SK-N-SH (cell line): ENCODE measurements around the gene SLC12A5. TPM values are rescaled to one million over a fixed set of nuclear protein-coding genes. Genes with fewer than 3 reads are reported as not detected.

Experiments
- CTCF ChIA-PET: fragments of 300-600, 350-600 bp; formaldehyde crosslinking; extraction: SDS; loops from one replicate; lab custom pipeline; 2021; lab: Yijun Ruan, JAX
- POLR2A ChIA-PET: fragments of 350-600 bp; sonication (Branson Sonifier 250); formaldehyde crosslinking; extraction: SDS; loops from one replicate; lab custom pipeline; 2020; ENCODE audit warnings: antibody characterized with exemption, inconsistent platforms; lab: Yijun Ruan, JAX
- DNase-seq: peaks from one replicate; pipeline ENCODE4 v3.0.0; 2012
- H2AFZ ChIP-seq: fragments of 200-600 bp; sonication (generic); 2 replicates; pipeline ENCODE4 v1.8.1; 2016; ENCODE audit warnings: antibody characterized with exemption, mild to moderate bottlenecking, low read depth
- H3F3A ChIP-seq: fragments of 200-600 bp; sonication (generic); replicated peaks from 2 replicates; pipeline ENCODE3; 2016; ENCODE audit warnings: antibody characterized with exemption, mild to moderate bottlenecking; ENCODE audit not compliant: insufficient read depth
- H3K27ac ChIP-seq, 2 experiments: fragments of 200-500 bp in 1 of 2; fragments of 200-600 bp in 1 of 2; sonication (Bioruptor generic) in 1 of 2; sonication (generic), shearing (Covaris generic) in 1 of 2; 2 replicates each; pipeline versions ENCODE4 v1.5.1 to v1.6.1; 2014 to 2016; ENCODE audit warnings: low read depth in 2 of 2, inconsistent platforms in 1 of 2, low read length in 1 of 2, mild to moderate bottlenecking in 1 of 2, mixed read lengths in 1 of 2
- H3K27me3 ChIP-seq: fragments of 200-600 bp; sonication (generic), shearing (Covaris generic); 2 replicates; pipeline ENCODE4 v1.6.1; 2016; ENCODE audit warnings: mixed run types; ENCODE audit not compliant: insufficient read depth
- H3K36me3 ChIP-seq, 2 experiments: fragments of 200-500 bp in 1 of 2; fragments of 200-600 bp in 1 of 2; sonication (Bioruptor generic) in 1 of 2; sonication (generic) in 1 of 2; replicated peaks in 1 of 2; 2 replicates each; pipeline versions ENCODE3 to v1.5.1; 2014 to 2016; ENCODE audit warnings: low read length in 1 of 2, mild to moderate bottlenecking in 1 of 2; ENCODE audit not compliant: insufficient read depth in 2 of 2, control insufficient read depth in 1 of 2
- H3K4me1 ChIP-seq, 2 experiments: fragments of 200-500 bp in 1 of 2; fragments of 200-600 bp in 1 of 2; sonication (Bioruptor generic) in 1 of 2; sonication (generic), shearing (Covaris generic) in 1 of 2; 2 replicates each; pipeline versions ENCODE4 v1.5.1 to v1.6.1; 2014 to 2016; ENCODE audit warnings: low read depth in 1 of 2, low read length in 1 of 2, mixed run types in 1 of 2; ENCODE audit not compliant: insufficient read depth in 2 of 2, control insufficient read depth in 1 of 2
- H3K4me2 ChIP-seq: fragments of 200-600 bp; sonication (generic), shearing (Covaris generic); 2 replicates; pipeline ENCODE4 v1.6.1; 2017; ENCODE audit warnings: mixed run types
- H3K4me3 ChIP-seq, 2 experiments: fragments of 200-500 bp in 1 of 2; fragments of 200-600 bp in 1 of 2; sonication (Bioruptor generic) in 1 of 2; sonication (generic), shearing (Covaris generic) in 1 of 2; 2 replicates each; pipeline versions ENCODE4 v1.5.1 to v1.8.1; 2014 to 2016; ENCODE audit warnings: low read depth in 2 of 2, inconsistent platforms in 1 of 2, low read length in 1 of 2, mild to moderate bottlenecking in 1 of 2, mixed read lengths in 1 of 2, moderate library complexity in 1 of 2
- H3K79me2 ChIP-seq: fragments of 200-600 bp; sonication (generic); 2 replicates; pipeline ENCODE4 v1.8.1; 2017; ENCODE audit warnings: mild to moderate bottlenecking; ENCODE audit not compliant: insufficient read depth
- H3K9ac ChIP-seq: fragments of 200-600 bp; sonication (generic); 2 replicates; pipeline ENCODE4 v1.6.1; 2017; ENCODE audit warnings: mixed run types
- H3K9me2 ChIP-seq: fragments of 200-600 bp; sonication (generic); 2 replicates; pipeline ENCODE4 v1.6.1; 2017; ENCODE audit warnings: mixed run types
- H3K9me3 ChIP-seq: fragments of 200-600 bp; sonication (generic); 2 replicates; pipeline ENCODE4 v1.6.1; 2017; ENCODE audit warnings: mixed run types, mild to moderate bottlenecking, moderate library complexity
- H4K20me1 ChIP-seq: fragments of 200-600 bp; sonication (generic); 2 replicates; pipeline ENCODE4 v1.6.1; 2017; ENCODE audit warnings: mild to moderate bottlenecking, mixed run types; ENCODE audit not compliant: insufficient read depth
- CHD2 ChIP-seq: fragments of 150-350 bp; IDR thresholded peaks from 2 replicates; pipeline ENCODE4 v1.6.1; 2018; ENCODE audit warnings: low read length; ENCODE audit not compliant: partially characterized antibody
- ELF1 ChIP-seq: IDR thresholded peaks from 2 replicates; pipeline ENCODE4 v1.4.0; 2012
- EZH2phosphoT487 ChIP-seq: fragments of 200-600 bp; sonication (generic); IDR thresholded peaks from 2 replicates; pipeline ENCODE4 v1.6.1; 2017; ENCODE audit warnings: low read depth, mixed run types, mild to moderate bottlenecking, antibody characterized with exemption, moderate library complexity, borderline replicate concordance
- GATA2 ChIP-seq: sonication (generic); formaldehyde crosslinking; IDR thresholded peaks from 2 replicates; pipeline ENCODE4 v1.5.0; 2020; ENCODE audit warnings: mild to moderate bottlenecking, missing genetic modification reagents
- MXI1 ChIP-seq: IDR thresholded peaks from 2 replicates; pipeline ENCODE4 v1.6.1; 2012; ENCODE audit warnings: mild to moderate bottlenecking, low read depth, low read length, improper control_type of control experiment
- NFIC ChIP-seq: IDR thresholded peaks from 2 replicates; pipeline ENCODE4 v1.4.0; 2012; ENCODE audit warnings: borderline replicate concordance
- PBX3 ChIP-seq: IDR thresholded peaks from 2 replicates; pipeline ENCODE4; 2012
- RAD21 ChIP-seq: IDR thresholded peaks from 2 replicates; pipeline ENCODE4 v1.6.1; 2012; ENCODE audit warnings: mild to moderate bottlenecking, low read length
- REST ChIP-seq: IDR thresholded peaks from 2 replicates; pipeline ENCODE4 v1.6.1; 2012; ENCODE audit warnings: mild to moderate bottlenecking, low read depth, low read length, moderate library complexity
- RFX5 ChIP-seq: IDR thresholded peaks from 2 replicates; pipeline ENCODE4 v1.6.1; 2012; ENCODE audit warnings: mild to moderate bottlenecking, improper control_type of control experiment, low read length
- RXRA ChIP-seq: IDR thresholded peaks from 2 replicates; pipeline ENCODE4 v1.4.0; 2012; ENCODE audit warnings: low read depth, mild to moderate bottlenecking, borderline replicate concordance
- SIN3A ChIP-seq: IDR thresholded peaks from 2 replicates; pipeline ENCODE4 v1.6.1; 2012; ENCODE audit warnings: low read depth, mild to moderate bottlenecking, low read length, moderate library complexity, borderline replicate concordance
- SMC3 ChIP-seq: IDR thresholded peaks from 2 replicates; pipeline ENCODE4 v1.6.1; 2012; ENCODE audit warnings: low read depth, low read length, improper control_type of control experiment
- TCF12 ChIP-seq: IDR thresholded peaks from 2 replicates; pipeline ENCODE4 v1.4.0; 2012
- TEAD4 ChIP-seq: IDR thresholded peaks from 2 replicates; pipeline ENCODE4 v1.4.0; 2012; ENCODE audit warnings: mild to moderate bottlenecking, borderline replicate concordance; ENCODE audit not compliant: insufficient read depth
- USF2 ChIP-seq: fragments of 150-350 bp; IDR thresholded peaks from 2 replicates; pipeline ENCODE4 v1.6.1; 2017; ENCODE audit warnings: antibody characterized with exemption, low read length, low read depth, borderline replicate concordance
- YY1 ChIP-seq: IDR thresholded peaks from 2 replicates; pipeline ENCODE4 v1.4.0; 2012; ENCODE audit warnings: low read depth, mild to moderate bottlenecking
- ZBTB33 ChIP-seq: IDR thresholded peaks from 2 replicates; pipeline ENCODE4 v1.4.0; 2012; ENCODE audit warnings: low read depth, borderline replicate concordance
- WGBS: methylation state at CpG from one replicate; pipeline ENCODE4 v1.1.6; 2017; ENCODE audit warnings: low lambda C conversion rate; 5-methylcytosine and 5-hydroxymethylcytosine counted together
- polyA plus RNA-seq, 3 experiments: library from polyadenylated mRNA; depleted of rRNA; stranded (reverse); fragments of >200 nt; gene quantifications; 2 replicates each; pipeline ENCODE4 v1.2.3, GENCODE V29; 2012

The SLC12A5 gene
- polyA plus RNA-seq, 1 of the 3 experiments (the other 2 are of a cell fraction), result 19.9 TPM

- peaks cover 0 to 2% of the 10 kb centered on the region in 2 experiments; a peak in 2 of 4 replicates for H3K4me1 ChIP-seq
- H3K27ac ChIP-seq, result no peak overlapping the region
- H3F3A ChIP-seq, result no peaks in the 10 kb centered on the region
- no peaks in the 10 kb centered on the region for H3K9me2 ChIP-seq
- no peak overlapping the region for H3K4me2 ChIP-seq
- TF ChIP-seq SMC3, result no peak
- 0 out of 2 replicates have a peak, but pooled peaks have one; percentile 18 for TF ChIP-seq PBX3
- TF ChIP-seq, all 33 proteins: peak for 1
- H3K27me3 ChIP-seq, result no peaks in the 10 kb centered on the region; the same call in 1 of the 2 replicates
- no peaks in the 10 kb centered on the region for H3K9me3 ChIP-seq
- ChIA-PET CTCF (interaction anchor here (3.3 kb wide), 1 partner anchor 21 kb away, joined by 17 read pairs; no protein-coding TSS in a partner anchor), POLR2A (no interaction called here)
- DNase-seq, result peak; percentile 40
- no peaks in the 10 kb centered on the region for H3K36me3 ChIP-seq
- H3K9ac ChIP-seq, result no peak overlapping the region
- H3K4me3 ChIP-seq, result no peak overlapping the region
- H3K79me2 ChIP-seq, result no peaks in the 10 kb centered on the region
- no peak overlapping the region for H2AFZ ChIP-seq
- no peaks in the 10 kb centered on the region for H4K20me1 ChIP-seq
- WGBS, result 58% methylated on average over 12 of the region's 12 CpGs
These were observed 35.6 kb upstream of the SLC12A5 start for GRCh38 chr20:45993197-45993951.

- no peak overlapping the region for H2AFZ ChIP-seq
- H3K4me2 ChIP-seq, result no peak overlapping the region
- ChIA-PET CTCF (interaction anchor here (1.3 kb wide), 2 partner anchors 8 to 18 kb away, joined by 3 to 5 read pairs; no protein-coding TSS in a partner anchor), POLR2A (no interaction called here)
- 79% methylated on average over 9 of the region's 9 CpGs for WGBS
- H3K36me3 ChIP-seq, result no peaks in the 10 kb centered on the region
- no peaks in the 10 kb centered on the region for H3F3A ChIP-seq
- no peaks in the 10 kb centered on the region for H3K79me2 ChIP-seq
- no peaks in the 10 kb centered on the region for H4K20me1 ChIP-seq
- no peak overlapping the region for H3K4me3 ChIP-seq
- no peak overlapping the region for H3K27ac ChIP-seq
- H3K9me2 ChIP-seq, result no peaks in the 10 kb centered on the region
- H3K9ac ChIP-seq, result no peak overlapping the region
- no peaks in the 10 kb centered on the region for H3K9me3 ChIP-seq
- TF ChIP-seq SIN3A (no peak), RFX5 (no peak), USF2 (no peak), REST (no peak), ELF1 (no peak), EZH2phosphoT487 (no peak), MXI1 (no peak), GATA2 (CRISPR knock-in tag) (no peak), RXRA (no peak), TEAD4 (no peak), CHD2 (no peak), ZBTB33 (no peak), RAD21 (no peak), NFIC (no peak), TCF12 (no peak), YY1 (no peak)
- H3K27me3 ChIP-seq, result no peaks in the 10 kb centered on the region
- DNase-seq, result no peak
- peaks cover 0 to 2% of the 10 kb centered on the region in 2 experiments; a peak in 2 of 4 replicates for H3K4me1 ChIP-seq
These were observed 34.1 kb upstream of the SLC12A5 start for GRCh38 chr20:45994761-45995493.
